HL-60 (cell line): ENCODE results near the gene OBP2A.

Source experiments
- CTCF ChIP-seq: IDR thresholded peaks from one replicate; pipeline ENCODE4 v1.5.1; 2011; ENCODE audit warnings: low read length, control low read depth, inconsistent platforms; ENCODE audit not compliant: insufficient read depth
- POLR2AphosphoS5 ChIP-seq: IDR thresholded peaks from 2 replicates; pipeline ENCODE4 v1.6.1; 2012; ENCODE audit warnings: low read depth
- REST ChIP-seq: IDR thresholded peaks from 2 replicates; pipeline ENCODE4 v1.6.1; 2012; ENCODE audit warnings: low read depth; ENCODE audit not compliant: insufficient replicate concordance

- TF ChIP-seq POLR2AphosphoS5, result no peak
- TF ChIP-seq CTCF, result no peak
- no peak for TF ChIP-seq REST
Observed at GRCh38 chr9:135563039-135563476, 17.1 kb downstream of the OBP2A start.
